GM12878 (cell line): ENCODE data around the gene IFT52. TPM values are rescaled to one million over a fixed set of nuclear protein-coding genes. Genes with fewer than 3 reads are reported as not detected.
A peak's percentile ranks its signal among the peaks of the same experiment; 100 is the strongest.

Source experiments
- ATAC-seq: fragments of 200-7000 bp; cut with Tn5 transposase; 3 replicates; pipeline ENCODE4 v1.9.1; 2020; ENCODE audit warnings: mild to moderate bottlenecking, moderate library complexity
- BruUV-seq: library from RNA; stranded (reverse); fragments of 400-500 nt; replicated peaks from 2 replicates; lab custom pipeline; 2021; lab: Mats Ljungman, UMichigan
- CTCF ChIA-PET: fragments of 300-600 bp; sonication (Branson Sonifier 250); formaldehyde crosslinking; extraction: SDS; loops from one replicate; lab custom pipeline; 2021; ENCODE audit warnings: inconsistent platforms; lab: Yijun Ruan, JAX
- POLR2A ChIA-PET: fragments of 350-600 bp; formaldehyde crosslinking; extraction: SDS; loops from one replicate; lab custom pipeline; 2021; ENCODE audit warnings: inconsistent platforms; lab: Charles Lee
- RAD21 ChIA-PET: fragments of 300-600 bp; sonication (Branson Sonifier 250); formaldehyde crosslinking; loops from one replicate; lab custom pipeline; 2023; ENCODE audit warnings: antibody characterized with exemption; ENCODE audit not compliant: unreplicated experiment; lab: Charles Lee
- SMC1A ChIA-PET: fragments of 300-600 bp; sonication (Branson Sonifier 250); formaldehyde crosslinking; loops from one replicate; lab custom pipeline; 2023; ENCODE audit not compliant: unreplicated experiment, uncharacterized antibody; lab: Charles Lee
- DNase-seq: peaks from one replicate; pipeline ENCODE4 v3.0.0-alpha.2; 2011; ENCODE audit warnings: low read depth, low spot score
- FAIRE-seq: peaks from 3 replicates; lab custom pipeline; 2011; peaks lifted over from hg19 to GRCh38; lab: Jason Lieb, UNC
- H2AFZ ChIP-seq: 2 replicates; pipeline ENCODE4 v1.6.0; 2011; ENCODE audit warnings: low read depth, low read length, control low read depth; ENCODE audit not compliant: control insufficient read depth
- H3K27ac ChIP-seq: 2 replicates; pipeline ENCODE4 v1.5.1; 2011; ENCODE audit warnings: control low read depth; ENCODE audit not compliant: control insufficient read depth, insufficient read depth
- H3K27me3 ChIP-seq, 2 experiments: replicated peaks in 1 of 2; 2 replicates each; pipeline versions ENCODE4 v1.6.0 to v1.6.1; 2011; ENCODE audit warnings: low read length in 1 of 2; ENCODE audit not compliant: control insufficient read depth in 2 of 2, insufficient read depth in 2 of 2
- H3K36me3 ChIP-seq, 2 experiments: 2 replicates each; pipeline ENCODE4 v1.5.1; 2011; ENCODE audit warnings: low read length in 1 of 2; ENCODE audit not compliant: control insufficient read depth in 2 of 2, insufficient read depth in 2 of 2
- H3K4me1 ChIP-seq: 2 replicates; pipeline ENCODE4 v1.6.1; 2011; ENCODE audit warnings: mild to moderate bottlenecking, low read length, moderate library complexity, mixed read lengths; ENCODE audit not compliant: control insufficient read depth, insufficient read depth
- H3K4me2 ChIP-seq: 2 replicates; pipeline ENCODE4 v1.6.0; 2011; ENCODE audit warnings: control low read depth; ENCODE audit not compliant: control insufficient read depth, insufficient read depth
- H3K4me3 ChIP-seq: fragments of 200-600 bp; sonication (generic); 2 replicates; pipeline ENCODE4 v1.5.1; 2016
- H3K79me2 ChIP-seq: 2 replicates; pipeline ENCODE4 v1.6.0; 2011; ENCODE audit warnings: low read length; ENCODE audit not compliant: control insufficient read depth, insufficient read depth
- H3K9ac ChIP-seq: 2 replicates; pipeline ENCODE4 v1.8.0; 2011; ENCODE audit warnings: low read length, control low read depth, mixed read lengths; ENCODE audit not compliant: control insufficient read depth, insufficient read depth
- H3K9me3 ChIP-seq: replicated peaks from 3 replicates; pipeline ENCODE4 v1.5.1; 2011; ENCODE audit warnings: mild to moderate bottlenecking, low read length; ENCODE audit not compliant: control insufficient read depth, insufficient read depth
- H4K20me1 ChIP-seq: 2 replicates; pipeline ENCODE4 v1.6.0; 2011; ENCODE audit not compliant: control insufficient read depth, insufficient read depth
- CEBPB ChIP-seq, 2 experiments: fragments of 150-350 bp in 1 of 2; IDR thresholded peaks; 2 replicates each; pipeline ENCODE4 v1.6.1; 2012 to 2014; ENCODE audit warnings: low read depth in 2 of 2, low read length in 2 of 2, borderline replicate concordance in 1 of 2, inconsistent platforms in 1 of 2
- JUNB ChIP-seq: IDR thresholded peaks from 2 replicates; pipeline ENCODE4 v1.6.1; 2016; ENCODE audit warnings: antibody characterized with exemption, mild to moderate bottlenecking
- LARP7 ChIP-seq: fragments of 450-650 bp; IDR thresholded peaks from 2 replicates; pipeline ENCODE4 v1.6.1; 2017; ENCODE audit warnings: mild to moderate bottlenecking
- NR2C1 ChIP-seq: fragments of 450-650 bp; IDR thresholded peaks from 2 replicates; pipeline ENCODE4 v1.6.1; 2017; ENCODE audit warnings: antibody characterized with exemption, mild to moderate bottlenecking, moderate library complexity
- RCOR1 ChIP-seq: conservative IDR thresholded peaks from 2 replicates; pipeline ENCODE4 v1.6.1; 2012; ENCODE audit warnings: low read depth, low read length, improper control_type of control experiment
- SREBF1 ChIP-seq: IDR thresholded peaks from 2 replicates; pipeline ENCODE4 v1.6.1; 2012; ENCODE audit warnings: mild to moderate bottlenecking, low read length
- SRF ChIP-seq, 2 experiments: IDR thresholded peaks; 2 replicates each; pipeline ENCODE4 v1.6.1; 2011; ENCODE audit warnings: low read depth in 2 of 2, low read length in 2 of 2, mild to moderate bottlenecking in 1 of 2, moderate library complexity in 1 of 2
- STAT1 ChIP-seq: fragments of 450-650 bp; conservative IDR thresholded peaks from 2 replicates; pipeline ENCODE4 v1.6.1; 2014; ENCODE audit warnings: antibody characterized with exemption, mild to moderate bottlenecking
- YY1 ChIP-seq: IDR thresholded peaks from 2 replicates; pipeline ENCODE4 v1.6.1; 2011; ENCODE audit warnings: low read depth, mild to moderate bottlenecking, low read length
- ZNF217 ChIP-seq: fragments of 450-650 bp; IDR thresholded peaks from 2 replicates; pipeline ENCODE4 v1.6.1; 2017; ENCODE audit warnings: antibody characterized with exemption, mild to moderate bottlenecking
- WGBS: methylation state at CpG from one replicate; pipeline ENCODE4 v1.1.6; 2016; ENCODE audit warnings: low lambda C conversion rate; ENCODE audit not compliant: insufficient replicate concordance, insufficient coverage; ENCODE audit errors: missing lambda C conversion rate; 5-methylcytosine and 5-hydroxymethylcytosine counted together
- in situ Hi-C: fragments of 300-500 bp; cut with MboI; formaldehyde crosslinking; loops from 9 replicates; pipeline ENCODE4 v1.14.3; 2018; ENCODE audit warnings: mixed read lengths
- intact Hi-C: fragments of 100-400 bp; cut with micrococcal nuclease; formaldehyde crosslinking; loops from one replicate; pipeline ENCODE4 v1.14.2; 2022; ENCODE audit not compliant: unreplicated experiment
- polyA plus RNA-seq, 11 experiments: library from polyadenylated mRNA; depleted of rRNA in 4 of 11; unstranded in 6 of 11; stranded (reverse) in 5 of 11; fragments of >200 nt; fragmentation: Nextera tagmentation in 4 of 11; fragmentation: Illumina TruSeq in 1 of 11; extraction: Ambion mirVana in 4 of 11; extraction: Trizol in 1 of 11; gene quantifications; 1 replicate in 1 of 11; 2 replicates in 10 of 11; pipeline versions ENCODE4 v1.2.1 to v1.2.3, GENCODE V29; 2011 to 2016; ENCODE audit warnings: inconsistent platforms in 2 of 11, missing spikeins in 2 of 11, low read depth in 1 of 11
- total RNA-seq, 4 experiments: library from RNA; depleted of rRNA in 3 of 4; stranded (reverse); fragments of >200 nt in 3 of 4; fragmentation: Illumina TruSeq in 1 of 4; extraction: Trizol in 1 of 4; gene quantifications; 2 replicates each; pipeline versions ENCODE4 v1.2.1 to v1.2.3, GENCODE V29; 2013 to 2021

IFT52 gene
- total and polyA plus RNA-seq, 10 of the 15 experiments (the other 5 are each of a cell fraction or from before 2014, with no cell fraction given) = 18.1 to 30.5 (median 26.0) TPM

- peaks cover 8 to 10% of the 10 kb centered on the region in 2 experiments; a peak in 3 of 4 replicates for H3K36me3 ChIP-seq
- POLR2A ChIA-PET = no interaction called here
- H4K20me1 ChIP-seq = no peaks in the 10 kb centered on the region
- intact Hi-C loops = loop anchor here (5.0 kb wide), 2 partner anchors 225 to 400 kb away; partner anchors contain the start of gene SRSF6
- 23% methylated on average over 9 of the region's 9 CpGs for WGBS
- TF ChIP-seq RCOR1 = 0 out of 2 replicates have a peak, but pooled peaks have one; percentile 27
- no peak for TF ChIP-seq NR2C1
- TF ChIP-seq CEBPB (IDR thresholded peaks at IDR 0.05; ENCODE audit: borderline replicate concordance in 1 of 2, low read depth in 2 of 2, low read length in 2 of 2) = no peak
- TF ChIP-seq STAT1 = 0 out of 2 replicates have a peak, but pooled peaks have one; percentile 51
- TF ChIP-seq YY1 = 0 out of 2 replicates have a peak, but pooled peaks have one; percentile 3
- TF ChIP-seq LARP7 = no peak
- peak; percentile 5; the same call in 1 of the 2 replicates for TF ChIP-seq JUNB
- TF ChIP-seq, all 136 proteins: peak for 4
- SMC1A ChIA-PET = no interaction called here
- Histone ChIP-seq H3K4me3 (peak overlapping the region; percentile 41; the same call in 1 of the 2 replicates), H3K9me3 (no peaks in the 10 kb centered on the region), H3K9ac (peak overlapping the region; percentile 5), H3K27ac (peak overlapping the region; percentile 89), H2AFZ (peak overlapping the region; percentile 66), H3K4me1 (peaks cover 32% of the 10 kb centered on the region), H3K79me2 (peaks cover 17% of the 10 kb centered on the region), H3K27me3 (no peaks in the 10 kb centered on the region), H3K4me2 (peak overlapping the region; percentile 90)
- peak; percentile 38 for ATAC-seq
- no peak for FAIRE-seq
- BruUV-seq = no TSS peak
- RAD21 ChIA-PET = interaction anchor here (1.3 to 2.0 kb wide), 4 partner anchors 10 to 145 kb away, joined by 3 to 7 read pairs (median 5); no protein-coding TSS in a partner anchor
- CTCF ChIA-PET = interaction anchor here (1.4 to 4.5 kb wide), 3 partner anchors 10 to 111 kb away, joined by 4 to 32 read pairs (median 5); no protein-coding TSS in a partner anchor
- no peak for DNase-seq
- in situ Hi-C loops = no loop called here
Measured at GRCh38 chr20:43682446-43682845, 91.7 kb downstream of the IFT52 start.

- ATAC-seq (no peak), FAIRE-seq (no peak)
- Histone ChIP-seq H3K4me1 (peaks cover 12% of the 10 kb centered on the region), H3K27ac (no peak overlapping the region), H3K36me3 (peaks cover 10 to 13% of the 10 kb centered on the region in 2 experiments; a peak in 3 of 4 replicates)
- in situ Hi-C loops = loop anchor here (5.0 kb wide), 1 partner anchor 235 kb away; no protein-coding TSS in a partner anchor
- intact Hi-C loops = no loop called here
- TF ChIP-seq SREBF1 (no peak), ZNF217 (no peak), SRF (IDR thresholded peaks at IDR 0.05; ENCODE audit: low read depth in 2 of 2, low read length in 2 of 2) (no peak)
- TF ChIP-seq, all 136 proteins: peak for 0
- Histone ChIP-seq H3K79me2 (peaks cover 2% of the 10 kb centered on the region), H3K9me3 (no peaks in the 10 kb centered on the region), H2AFZ (no peak overlapping the region), H4K20me1 (no peaks in the 10 kb centered on the region), H3K27me3 (no peaks in the 10 kb centered on the region), H3K4me3 (no peak overlapping the region), H3K9ac (no peak overlapping the region), H3K4me2 (no peak overlapping the region)
- ChIA-PET RAD21 (no interaction called here), SMC1A (interaction anchor here (1.1 kb wide), 1 partner anchor 149 kb away, joined by 3 read pairs; no protein-coding TSS in a partner anchor), CTCF (no interaction called here), POLR2A (interaction anchor here (0.5 kb wide), 1 partner anchor 19 kb away, joined by 7 read pairs; no protein-coding TSS in a partner anchor)
- DNase-seq = no peak
- no TSS peak for BruUV-seq
- 94% methylated on average over 13 of the region's 13 CpGs for WGBS
Measured at GRCh38 chr20:43686820-43687219, 96.1 kb downstream of the IFT52 start.
